Keratinocyte (primary cell): ENCODE results near the gene C1orf167. TPM values are rescaled to one million over a fixed set of nuclear protein-coding genes. Genes with fewer than 3 reads are reported as not detected.

ENCODE experiments used
- DNase-seq: peaks from one replicate; pipeline ENCODE4 v3.0.0-alpha.2; 2011; ENCODE audit warnings: low read depth, missing footprints, low spot score
- FAIRE-seq: peaks from 2 replicates; lab custom pipeline; 2011; peaks lifted over from hg19 to GRCh38; lab: Jason Lieb, UNC
- H2AFZ ChIP-seq: 2 replicates; pipeline ENCODE4 v1.6.0; 2012; ENCODE audit warnings: low read length, control low read depth, inconsistent platforms; ENCODE audit not compliant: control insufficient read depth
- H3K27ac ChIP-seq: 2 replicates; pipeline ENCODE4 v1.5.1; 2011; ENCODE audit warnings: low read length; ENCODE audit not compliant: control insufficient read depth, insufficient read depth
- H3K27me3 ChIP-seq: 3 replicates; pipeline ENCODE4 v1.6.0; 2011; ENCODE audit warnings: low read length; ENCODE audit not compliant: control insufficient read depth, insufficient read depth; ENCODE audit errors: extremely low read depth
- H3K36me3 ChIP-seq, 2 experiments: 2 replicates in 1 of 2; 3 replicates in 1 of 2; pipeline ENCODE4 v1.5.1; 2011; ENCODE audit warnings: low read length in 2 of 2, mild to moderate bottlenecking in 1 of 2; ENCODE audit not compliant: control insufficient read depth in 2 of 2, insufficient read depth in 2 of 2; ENCODE audit errors: extremely low read depth in 1 of 2
- H3K4me1 ChIP-seq: 3 replicates; pipeline ENCODE4 v1.5.1; 2011; ENCODE audit warnings: low read length; ENCODE audit not compliant: control insufficient read depth, insufficient read depth; ENCODE audit errors: extremely low read depth
- H3K4me2 ChIP-seq: 3 replicates; pipeline ENCODE4 v1.6.0; 2011; ENCODE audit warnings: low read depth, low read length; ENCODE audit not compliant: control insufficient read depth, insufficient read depth; ENCODE audit errors: extremely low read depth
- H3K4me3 ChIP-seq, 3 experiments: fragments of 200-600 bp in 1 of 3; sonication (generic) in 1 of 3; 2 replicates in 2 of 3; 3 replicates in 1 of 3; pipeline ENCODE4 v1.5.1; 2011 to 2016; ENCODE audit warnings: low read length in 3 of 3, mild to moderate bottlenecking in 3 of 3, control low read depth in 2 of 3, inconsistent platforms in 1 of 3, low read depth in 1 of 3, mixed read lengths in 1 of 3, mixed run types in 1 of 3, moderate library complexity in 1 of 3; ENCODE audit not compliant: control insufficient read depth in 2 of 3, insufficient read depth in 2 of 3; ENCODE audit errors: extremely low read depth in 1 of 3
- H3K79me2 ChIP-seq: 2 replicates; pipeline ENCODE4 v1.6.0; 2012; ENCODE audit warnings: low read length; ENCODE audit not compliant: control insufficient read depth, insufficient read depth
- H3K9ac ChIP-seq: 3 replicates; pipeline ENCODE4 v1.6.0; 2011; ENCODE audit warnings: low read length; ENCODE audit not compliant: control insufficient read depth, insufficient read depth; ENCODE audit errors: extremely low read depth
- H3K9me1 ChIP-seq: 3 replicates; pipeline ENCODE4 v1.6.0; 2011; ENCODE audit warnings: low read length; ENCODE audit not compliant: control insufficient read depth, insufficient read depth; ENCODE audit errors: extremely low read depth
- H3K9me3 ChIP-seq: 2 replicates; pipeline ENCODE4 v1.5.1; 2012; ENCODE audit warnings: low read depth, low read length; ENCODE audit not compliant: control insufficient read depth
- H4K20me1 ChIP-seq: 3 replicates; pipeline ENCODE4 v1.6.0; 2011; ENCODE audit warnings: low read length; ENCODE audit not compliant: control insufficient read depth, insufficient read depth; ENCODE audit errors: extremely low read depth
- EZH2 ChIP-seq: IDR thresholded peaks from one replicate; pipeline ENCODE4 v1.6.1; 2012; ENCODE audit warnings: inconsistent platforms, mild to moderate bottlenecking, low read length, moderate library complexity
- dilution Hi-C: fragments of 300-500 bp; cut with MboI; formaldehyde crosslinking; loops from one replicate; pipeline ENCODE4 v1.7.0; 2020; ENCODE audit warnings: low sequenced_read_pairs; ENCODE audit not compliant: extremely low pct_ligation_motif_present
- polyA plus RNA-seq, 5 experiments: library from polyadenylated mRNA; depleted of rRNA in 3 of 5; stranded (reverse) in 3 of 5; stranded (forward) in 1 of 5; unstranded in 1 of 5; fragments of >200 nt; gene quantifications; 1 replicate in 1 of 5; 2 replicates in 3 of 5; 3 replicates in 1 of 5; pipeline versions ENCODE4 v1.2.1 to v1.2.3, GENCODE V29; 2011 to 2012; ENCODE audit warnings: missing spikeins in 2 of 5, low read depth in 1 of 5, low replicate concordance in 1 of 5
- TF ChIP-seq, protein P1 (sequence below), 3 experiments: IDR thresholded peaks in 1 of 3; conservative IDR thresholded peaks in 1 of 3; optimal IDR thresholded peaks in 1 of 3; 2 replicates in 2 of 3; 3 replicates in 1 of 3; pipeline versions ENCODE3 to v1.5.1; 2011; ENCODE audit warnings: low read length in 3 of 3, mild to moderate bottlenecking in 3 of 3, moderate library complexity in 2 of 3, control low read depth in 1 of 3, inconsistent platforms in 1 of 3; ENCODE audit not compliant: insufficient read depth in 2 of 3; ENCODE audit errors: extremely low read depth in 1 of 3

The C1orf167 gene
- polyA plus RNA-seq, 1 donor (not counting 4 experiments of a cell fraction or from before 2014, with no cell fraction given), result not detected

DNA sequence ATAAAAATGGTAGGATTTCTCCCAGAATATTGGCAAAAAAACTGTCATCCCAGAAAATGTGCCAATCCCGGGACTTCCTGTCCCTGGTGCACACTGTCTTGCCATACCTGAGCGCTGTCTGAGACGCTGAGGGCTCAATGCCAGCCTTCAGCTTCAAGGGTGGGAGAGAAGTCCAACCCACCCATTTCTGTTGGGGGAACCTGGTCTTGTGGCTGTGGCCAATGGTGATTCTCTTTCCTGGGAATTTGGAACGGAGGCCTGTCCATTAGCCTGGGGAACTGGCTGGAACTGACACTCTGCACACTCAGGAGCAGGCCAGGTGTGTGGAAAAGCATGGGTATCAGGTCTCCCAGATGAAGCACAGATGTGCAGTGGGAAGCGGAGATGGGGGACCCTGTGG, 37.1 kb downstream of the C1orf167 start:
- H3K4me1 ChIP-seq, result peaks cover 22% of the 10 kb centered on the region
- no peaks in the 10 kb centered on the region for H3K9me3 ChIP-seq
- H4K20me1 ChIP-seq, result no peaks in the 10 kb centered on the region
- dilution Hi-C loops, result no loop called here
- no peak overlapping the region for H3K4me2 ChIP-seq
- H3K27ac ChIP-seq, result no peak overlapping the region
- H3K36me3 ChIP-seq, result peaks cover 8 to 18% of the 10 kb centered on the region in 2 experiments
- no peak for FAIRE-seq
- H3K9ac ChIP-seq, result no peak overlapping the region
- no peak overlapping the region for H3K4me3 ChIP-seq
- TF ChIP-seq, protein P1, sequence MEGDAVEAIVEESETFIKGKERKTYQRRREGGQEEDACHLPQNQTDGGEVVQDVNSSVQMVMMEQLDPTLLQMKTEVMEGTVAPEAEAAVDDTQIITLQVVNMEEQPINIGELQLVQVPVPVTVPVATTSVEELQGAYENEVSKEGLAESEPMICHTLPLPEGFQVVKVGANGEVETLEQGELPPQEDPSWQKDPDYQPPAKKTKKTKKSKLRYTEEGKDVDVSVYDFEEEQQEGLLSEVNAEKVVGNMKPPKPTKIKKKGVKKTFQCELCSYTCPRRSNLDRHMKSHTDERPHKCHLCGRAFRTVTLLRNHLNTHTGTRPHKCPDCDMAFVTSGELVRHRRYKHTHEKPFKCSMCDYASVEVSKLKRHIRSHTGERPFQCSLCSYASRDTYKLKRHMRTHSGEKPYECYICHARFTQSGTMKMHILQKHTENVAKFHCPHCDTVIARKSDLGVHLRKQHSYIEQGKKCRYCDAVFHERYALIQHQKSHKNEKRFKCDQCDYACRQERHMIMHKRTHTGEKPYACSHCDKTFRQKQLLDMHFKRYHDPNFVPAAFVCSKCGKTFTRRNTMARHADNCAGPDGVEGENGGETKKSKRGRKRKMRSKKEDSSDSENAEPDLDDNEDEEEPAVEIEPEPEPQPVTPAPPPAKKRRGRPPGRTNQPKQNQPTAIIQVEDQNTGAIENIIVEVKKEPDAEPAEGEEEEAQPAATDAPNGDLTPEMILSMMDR (optimal IDR thresholded peaks at IDR 0.05 in 1 of 3, IDR thresholded peaks at IDR 0.05 in 1 of 3, conservative IDR thresholded peaks at IDR 0.05 in 1 of 3; ENCODE audit: extremely low read depth in 1 of 3, insufficient read depth in 2 of 3, low read length in 3 of 3), result no peak
- no peak for TF ChIP-seq EZH2
- no peak overlapping the region for H2AFZ ChIP-seq
- DNase-seq, result no peak
- no peaks in the 10 kb centered on the region for H3K79me2 ChIP-seq
- no peaks in the 10 kb centered on the region for H3K27me3 ChIP-seq
- H3K9me1 ChIP-seq, result no peaks in the 10 kb centered on the region

DNA sequence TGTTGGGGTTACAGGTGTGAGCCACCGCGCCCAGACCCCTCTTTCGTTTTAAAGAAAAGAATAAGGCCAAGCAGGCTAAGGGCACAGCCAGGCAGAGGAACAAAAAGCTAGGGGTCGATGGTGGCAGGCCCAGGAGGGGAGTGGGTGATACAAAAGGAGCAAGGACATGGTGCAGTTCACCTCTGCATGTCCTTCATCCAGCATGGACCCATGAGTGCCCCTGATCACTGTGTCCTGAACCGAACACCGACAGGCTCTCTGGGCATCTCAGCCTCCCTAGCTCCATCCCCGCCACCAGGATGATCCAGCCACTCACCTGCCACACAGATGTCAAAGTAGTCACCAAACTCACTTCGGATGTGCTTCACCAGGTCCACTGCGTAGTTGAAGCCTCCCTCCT, 37.9 kb downstream of the C1orf167 start:
- no peak overlapping the region for H3K9ac ChIP-seq
- H3K4me2 ChIP-seq, result no peak overlapping the region
- dilution Hi-C loops, result no loop called here

More for the DNA sequence above, 37.9 kb downstream of the C1orf167 start:
- H3K9me3 ChIP-seq, result no peaks in the 10 kb centered on the region
- no peaks in the 10 kb centered on the region for H4K20me1 ChIP-seq
- H3K4me3 ChIP-seq, result no peak overlapping the region
- H3K27me3 ChIP-seq, result no peaks in the 10 kb centered on the region
- no peak overlapping the region for H2AFZ ChIP-seq
- H3K36me3 ChIP-seq, result peaks cover 8 to 18% of the 10 kb centered on the region in 2 experiments
- H3K4me1 ChIP-seq, result peaks cover 30% of the 10 kb centered on the region
- H3K27ac ChIP-seq, result no peak overlapping the region
- no peaks in the 10 kb centered on the region for H3K79me2 ChIP-seq
- no peaks in the 10 kb centered on the region for H3K9me1 ChIP-seq
- no peak for TF ChIP-seq EZH2
- TF ChIP-seq, protein P1 (optimal IDR thresholded peaks at IDR 0.05 in 1 of 3, IDR thresholded peaks at IDR 0.05 in 1 of 3, conservative IDR thresholded peaks at IDR 0.05 in 1 of 3; ENCODE audit: extremely low read depth in 1 of 3, insufficient read depth in 2 of 3, low read length in 3 of 3), result no peak
- DNase-seq (no peak), FAIRE-seq (no peak)
